Posterior vena cava (tissue), 2 donors: ENCODE data around the gene RPS6KA2. TPM values are rescaled to one million over a fixed set of nuclear protein-coding genes. Genes with fewer than 3 reads are reported as not detected.

ENCODE experiments used
- DNase-seq: peaks from one replicate; pipeline ENCODE4 v3.0.0-alpha.2; 2020; ENCODE audit warnings: low spot score
- intact Hi-C, 2 donors: fragments of 100-400 bp; cut with DNase I; formaldehyde crosslinking; loops; one replicate each; pipeline versions ENCODE4 v1.14.1 to v1.14.2; 2022 to 2023
- total RNA-seq, 2 donors: library from RNA; stranded (reverse); fragmentation: NEBNext Ultra II Directional; extraction: Animal tissue kit (Norgen Biotek cat#: 25700); gene quantifications; one replicate each; pipeline ENCODE4 v1.2.1, GENCODE V29; 2021
- donor health status: DM: yes; HTN: yes; CAD: no.
- donor health status: DM: yes; HTN: yes; CAD: no.

The RPS6KA2 gene
- total RNA-seq, 2 donors from 2014 or later, result 34.0 to 43.4 TPM

DNA sequence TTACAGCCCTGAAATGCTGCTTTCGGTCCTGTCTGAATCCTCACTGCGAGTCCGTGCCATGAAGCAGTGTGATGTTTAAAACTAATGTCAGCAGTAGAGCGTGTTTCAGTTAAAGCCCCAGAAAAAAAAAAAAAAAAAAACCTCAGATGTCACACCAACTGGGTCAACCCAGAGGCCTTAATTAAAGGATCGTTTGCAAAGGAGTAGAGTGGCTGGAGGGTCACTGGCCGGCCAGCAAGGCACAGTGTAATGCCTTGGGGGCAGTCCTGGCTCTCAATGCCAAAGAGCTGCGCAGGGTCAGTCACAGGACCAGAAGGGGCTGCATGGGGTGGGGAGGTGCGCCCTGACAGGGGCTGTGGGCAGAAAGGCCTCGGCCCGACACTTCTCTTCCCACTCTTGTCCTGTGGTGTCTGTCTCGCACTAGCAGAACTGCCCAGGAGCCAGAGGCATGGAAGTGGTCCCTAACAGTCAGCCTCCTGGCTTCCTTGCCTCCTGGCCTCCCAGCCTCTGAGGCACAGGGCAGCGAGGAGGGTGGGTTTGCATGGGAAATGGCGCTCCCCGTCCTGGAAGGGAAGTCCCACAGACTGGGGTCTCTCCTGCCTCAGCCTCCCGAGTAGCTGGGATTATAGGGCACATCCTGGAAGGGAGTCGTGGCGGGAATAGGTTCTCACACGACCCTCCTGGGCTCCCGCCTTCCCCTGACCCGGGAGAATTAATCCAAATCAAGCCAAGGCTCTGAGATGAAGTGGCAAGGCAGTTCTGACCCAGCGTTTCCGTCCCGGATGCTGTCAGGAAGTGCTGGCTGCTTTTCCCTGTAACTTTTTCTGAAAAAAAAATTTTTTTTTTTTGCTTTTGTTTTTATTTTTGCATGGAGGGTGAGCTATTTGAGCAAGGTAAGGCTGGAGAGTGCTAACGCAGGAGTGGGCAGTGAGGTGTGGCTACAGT lies 190.6 kb downstream of the RPS6KA2 start:
- no peak for DNase-seq
- intact Hi-C loops, result no loop called here

DNA sequence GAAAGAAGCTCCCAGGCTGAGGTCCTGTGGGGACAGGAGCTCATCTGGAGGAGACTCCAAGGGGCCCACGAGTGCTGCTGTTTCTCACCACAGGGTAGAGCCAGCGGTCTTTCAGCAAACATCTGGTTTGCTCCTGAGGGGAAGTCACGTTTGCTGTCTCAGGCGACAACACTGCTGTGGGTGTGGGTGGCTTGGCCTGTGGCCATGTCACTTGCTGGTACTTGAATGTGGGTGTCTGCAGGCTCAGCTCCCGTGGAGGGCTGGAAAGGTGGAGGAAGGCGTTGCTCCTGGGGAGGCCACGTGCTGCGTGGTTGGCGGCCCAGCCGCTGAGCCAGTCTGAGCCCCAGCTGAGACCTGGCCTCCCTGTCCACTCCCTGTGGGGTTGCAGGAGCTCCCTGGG lies 191.5 kb downstream of the RPS6KA2 start:
- DNase-seq, result no peak
- intact Hi-C loops, result no loop called here

DNA sequence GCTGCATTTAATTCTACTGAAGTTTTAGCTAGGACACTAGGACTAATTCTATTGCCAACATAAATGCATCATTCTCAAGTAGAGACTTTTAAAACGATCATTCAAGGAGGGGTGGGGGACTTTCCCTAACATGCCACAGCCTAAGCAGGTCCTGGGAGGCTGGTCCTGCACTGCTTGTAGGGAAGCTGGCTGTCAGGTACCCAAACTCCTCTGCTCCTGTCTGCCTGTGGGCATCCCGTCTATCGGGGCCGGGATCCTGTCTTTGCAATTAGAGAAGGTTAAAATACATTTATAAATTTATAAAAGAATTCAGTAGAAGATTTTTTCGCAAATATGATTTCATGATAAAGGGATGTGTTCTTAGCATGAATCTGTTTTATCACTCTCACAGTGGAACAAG lies 192.7 kb downstream of the RPS6KA2 start:
- no peak for DNase-seq
- intact Hi-C loops, result no loop called here

DNA sequence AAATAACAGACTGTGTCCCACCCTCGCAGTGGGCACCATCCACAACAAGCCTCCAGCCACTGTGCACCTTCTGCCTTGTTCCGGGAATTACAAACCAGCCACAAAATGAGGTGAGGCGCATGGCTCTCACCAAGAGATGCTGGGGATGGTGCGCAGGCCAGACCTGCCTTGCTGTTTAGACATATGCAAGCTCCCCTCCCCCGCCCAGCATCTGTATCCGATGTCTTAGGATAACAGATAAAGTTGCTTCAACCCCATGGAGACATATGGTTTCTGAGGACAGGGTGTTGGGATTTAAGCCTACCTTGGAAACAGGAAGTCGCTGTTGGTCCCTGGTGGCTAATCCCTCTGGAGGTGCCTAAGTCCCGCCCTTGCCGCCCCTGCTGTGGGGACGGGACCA lies 194.0 kb downstream of the RPS6KA2 start:
- DNase-seq, result no peak
- intact Hi-C loops, result no loop called here

DNA sequence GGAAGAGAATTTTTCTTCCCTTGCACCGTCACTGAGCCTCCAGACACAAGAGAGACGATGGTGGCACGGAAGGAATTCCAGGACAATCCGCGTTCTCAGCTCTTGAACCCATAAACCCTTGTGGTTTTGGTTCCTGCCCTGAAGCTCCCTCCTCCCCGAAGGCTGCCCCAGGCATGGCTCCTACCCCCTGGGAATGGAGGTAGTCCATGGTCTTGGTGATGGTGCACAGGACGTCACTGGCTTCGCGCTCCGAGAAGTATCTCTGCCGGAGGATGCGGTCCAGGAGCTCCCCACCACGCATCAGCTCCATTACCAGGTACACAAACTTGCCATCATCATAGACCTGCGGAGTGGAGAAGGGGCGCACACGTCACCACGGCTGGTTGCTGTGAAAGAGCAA lies 196.8 kb downstream of the RPS6KA2 start:
- intact Hi-C loops, result no loop called here
- DNase-seq, result no peak

DNA sequence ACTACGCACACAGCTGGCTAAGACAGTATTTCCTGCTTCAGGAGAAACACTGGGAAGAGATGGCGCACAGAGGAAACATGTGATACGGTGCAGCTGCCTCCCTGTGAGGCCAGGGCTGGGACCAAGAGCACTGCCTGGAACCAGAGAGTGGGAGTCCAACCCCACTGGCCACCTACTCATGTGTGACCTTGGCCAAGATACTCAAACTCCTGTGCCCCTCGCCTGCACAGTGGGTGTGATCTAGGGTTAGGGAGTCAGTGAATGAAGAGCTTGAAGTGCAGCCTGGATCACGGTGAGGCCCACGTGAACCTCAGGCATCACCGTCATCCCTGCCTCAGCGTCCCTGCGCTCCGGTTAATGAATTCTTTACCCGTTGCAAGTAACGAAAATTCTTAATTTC lies 202.6 kb downstream of the RPS6KA2 start:
- intact Hi-C loops, result no loop called here
- no peak for DNase-seq

DNA sequence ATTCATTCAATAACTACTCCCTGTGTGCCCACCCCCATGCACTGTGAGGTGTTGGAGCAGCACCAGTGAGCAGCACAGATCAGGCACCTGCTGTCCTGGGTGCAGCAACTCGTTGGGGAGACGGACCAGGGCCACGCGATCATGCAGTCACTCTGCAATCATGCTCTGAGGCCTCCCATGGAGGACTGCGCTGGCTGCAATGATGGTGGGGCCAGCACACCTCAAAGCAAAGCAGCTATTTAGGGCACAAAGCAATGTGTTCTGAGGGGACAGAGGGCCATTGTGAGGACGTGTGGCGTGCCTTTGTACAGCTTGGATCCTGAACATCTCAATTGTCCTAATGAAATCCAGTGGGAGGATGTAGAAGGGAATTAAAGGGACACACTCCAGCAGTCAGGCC lies 203.3 kb downstream of the RPS6KA2 start:
- no peak for DNase-seq
- intact Hi-C loops, result no loop called here

DNA sequence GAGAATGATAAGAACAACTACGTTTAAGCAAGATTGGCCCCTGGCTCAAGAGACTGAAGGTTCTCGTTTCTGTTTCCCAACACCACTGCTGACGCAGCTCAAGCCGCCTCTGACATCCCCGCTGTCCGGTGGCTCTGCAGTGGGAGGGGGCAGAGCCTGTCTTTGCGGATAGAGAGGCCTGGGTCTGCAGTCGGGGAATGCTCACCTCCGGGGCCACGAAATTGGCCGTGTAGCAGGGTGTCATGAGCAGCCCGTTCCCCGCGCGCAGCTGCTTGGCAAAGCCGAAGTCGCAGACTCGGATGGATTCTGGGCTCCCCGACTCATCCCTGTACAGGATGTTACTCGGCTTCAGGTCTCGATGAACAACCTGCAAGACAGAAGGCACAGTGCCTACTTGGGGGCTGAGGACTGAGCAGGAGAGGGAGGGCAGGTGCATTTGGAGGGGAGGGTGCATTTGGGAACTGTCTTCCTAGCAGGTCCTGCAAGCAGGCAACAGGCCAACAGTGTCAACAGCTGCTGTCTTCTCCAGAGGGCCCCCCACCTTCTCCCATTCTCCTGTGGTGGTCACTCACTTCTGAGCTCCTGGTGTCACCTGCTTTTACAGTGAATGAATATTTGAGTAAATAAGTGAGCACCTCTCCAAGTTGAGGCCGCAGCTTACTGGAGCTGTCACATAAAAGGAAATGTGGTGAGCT lies 203.9 kb downstream of the RPS6KA2 start:
- DNase-seq, result no peak
- intact Hi-C loops, result no loop called here

DNA sequence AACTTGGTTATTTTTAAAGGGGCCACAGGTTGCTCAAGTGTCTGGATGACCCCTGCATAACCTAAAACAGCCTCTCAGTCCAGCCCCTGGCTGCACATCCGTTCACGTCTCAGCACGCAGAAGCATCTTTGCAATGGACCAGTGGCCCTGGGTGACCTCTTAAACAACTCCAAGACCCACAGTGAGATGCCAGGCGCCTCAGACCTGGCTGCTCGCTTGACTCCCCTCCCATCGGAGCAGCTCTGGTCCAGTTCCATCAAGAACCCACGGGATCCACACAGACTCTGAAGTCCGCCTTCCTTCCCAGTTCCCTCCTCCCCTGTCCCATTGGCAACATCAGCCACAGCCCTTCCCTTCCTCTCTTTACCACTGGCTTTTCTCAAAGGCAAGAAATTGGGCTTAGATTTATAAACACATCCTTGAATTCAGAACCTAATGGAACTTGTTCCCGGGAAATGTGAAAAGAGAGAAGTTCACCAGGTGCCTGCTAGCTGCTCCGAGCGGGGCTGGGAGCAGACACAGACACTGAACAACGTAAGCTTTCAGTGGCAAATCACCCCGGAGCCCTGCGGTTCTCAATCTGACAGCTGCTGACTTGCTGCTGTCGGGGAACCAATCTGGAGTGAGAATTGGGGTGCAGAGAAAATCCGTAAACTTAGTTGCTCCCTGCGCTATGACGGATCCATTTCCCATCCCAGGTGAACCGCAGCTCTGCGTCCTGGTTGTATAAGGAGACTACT lies 204.7 kb downstream of the RPS6KA2 start:
- DNase-seq, result no peak
- intact Hi-C loops, result no loop called here

DNA sequence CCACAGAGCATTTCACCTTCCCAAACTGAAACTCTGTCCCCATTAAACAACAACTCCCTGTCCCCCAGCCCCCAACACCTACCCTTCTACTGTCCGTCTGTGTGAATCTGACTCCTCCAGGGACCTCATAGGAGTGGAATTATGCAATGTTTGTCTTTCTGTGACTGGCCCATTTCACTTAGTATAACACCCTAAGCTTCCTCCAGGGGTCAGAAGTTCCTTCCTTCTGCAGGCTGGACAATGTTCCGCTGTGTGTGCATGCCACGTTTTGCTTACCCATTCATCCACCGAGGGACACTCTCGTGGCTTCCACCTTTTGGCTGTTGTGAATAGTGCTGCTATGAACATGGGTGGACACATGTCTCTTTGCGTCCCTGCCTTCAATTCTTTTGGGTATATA lies 206.7 kb downstream of the RPS6KA2 start:
- no peak for DNase-seq
- intact Hi-C loops, result no loop called here

DNA sequence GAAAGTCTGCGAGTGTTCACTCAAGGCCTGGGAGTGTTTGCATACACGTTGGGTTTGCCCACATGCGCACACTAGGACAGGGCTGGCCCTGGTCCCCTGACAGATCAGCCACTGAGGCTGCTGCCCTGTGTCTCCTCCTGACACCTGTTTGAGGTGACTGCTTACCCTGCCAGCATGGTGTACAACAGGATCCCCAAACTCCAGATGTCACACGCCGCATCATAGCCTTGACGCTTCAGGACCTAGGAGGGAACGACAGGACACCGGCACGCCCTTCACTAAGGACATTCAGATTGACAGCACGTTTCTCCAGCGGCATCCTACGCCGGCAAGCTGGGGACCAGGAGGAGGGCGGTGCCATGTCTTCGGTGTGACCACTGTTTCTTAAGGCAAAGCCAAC lies 207.3 kb downstream of the RPS6KA2 start:
- DNase-seq, result no peak
- intact Hi-C loops, result no loop called here

DNA sequence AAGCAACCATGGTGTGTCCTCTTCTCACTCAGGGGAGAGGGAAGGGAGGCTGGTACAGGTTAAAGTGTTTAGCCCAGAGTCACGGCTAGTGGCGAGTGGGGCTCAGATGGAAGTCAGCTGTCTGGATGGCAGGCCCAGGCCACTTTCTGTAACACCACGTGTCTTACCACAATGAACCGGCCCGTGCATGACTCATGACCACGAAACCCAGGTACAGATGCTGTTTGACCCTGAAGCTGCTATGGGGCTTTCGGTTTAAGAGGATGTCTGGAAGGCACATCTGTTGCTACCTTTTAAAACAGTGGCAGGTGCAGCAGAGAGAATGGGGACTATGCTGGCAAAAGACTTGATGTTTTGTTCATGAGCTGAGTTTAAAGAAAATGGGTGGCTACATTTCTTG lies 207.8 kb downstream of the RPS6KA2 start:
- intact Hi-C loops, result no loop called here
- no peak for DNase-seq

DNA sequence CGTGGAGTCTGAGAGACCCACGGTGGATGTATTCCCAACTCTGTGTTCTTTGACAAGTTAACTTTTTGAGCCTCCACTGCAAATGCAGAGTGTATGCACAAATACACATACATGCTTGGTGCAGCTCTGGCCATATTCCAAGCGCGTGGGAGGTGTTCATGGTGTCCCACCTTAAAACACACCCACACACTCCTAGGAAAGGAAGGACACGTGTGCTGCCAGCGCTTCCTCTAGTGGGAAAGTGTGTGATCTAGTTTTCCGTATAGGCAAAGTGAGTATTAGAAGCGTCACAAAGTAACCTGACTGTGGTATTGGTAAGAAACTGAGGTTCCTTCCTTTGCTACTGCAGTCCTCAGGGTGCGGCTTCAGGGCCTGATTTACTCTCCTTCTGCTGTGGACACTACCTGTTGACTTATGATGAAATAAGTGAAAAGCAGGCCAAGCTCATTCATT lies 208.3 kb downstream of the RPS6KA2 start:
- no peak for DNase-seq
- intact Hi-C loops, result no loop called here

DNA sequence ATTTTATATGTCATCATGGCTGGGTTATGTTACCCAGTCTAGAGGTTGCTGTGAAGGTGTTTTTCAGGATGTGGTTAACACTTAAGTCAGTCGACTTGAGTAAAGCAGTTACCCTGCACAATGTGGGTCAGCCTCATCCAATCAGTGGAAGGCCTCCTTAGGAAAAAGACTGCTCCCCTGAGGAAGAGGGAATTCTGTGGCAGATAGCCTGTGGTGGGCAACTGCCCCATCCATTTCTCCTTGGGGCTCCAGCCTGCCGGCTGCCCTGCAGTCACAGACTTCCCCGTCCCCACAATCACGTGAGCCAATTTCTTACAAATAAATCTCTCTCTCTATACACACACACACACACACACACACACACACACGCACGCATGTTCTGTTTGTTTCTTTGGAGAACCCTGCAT lies 209.8 kb downstream of the RPS6KA2 start:
- no peak for DNase-seq

DNA sequence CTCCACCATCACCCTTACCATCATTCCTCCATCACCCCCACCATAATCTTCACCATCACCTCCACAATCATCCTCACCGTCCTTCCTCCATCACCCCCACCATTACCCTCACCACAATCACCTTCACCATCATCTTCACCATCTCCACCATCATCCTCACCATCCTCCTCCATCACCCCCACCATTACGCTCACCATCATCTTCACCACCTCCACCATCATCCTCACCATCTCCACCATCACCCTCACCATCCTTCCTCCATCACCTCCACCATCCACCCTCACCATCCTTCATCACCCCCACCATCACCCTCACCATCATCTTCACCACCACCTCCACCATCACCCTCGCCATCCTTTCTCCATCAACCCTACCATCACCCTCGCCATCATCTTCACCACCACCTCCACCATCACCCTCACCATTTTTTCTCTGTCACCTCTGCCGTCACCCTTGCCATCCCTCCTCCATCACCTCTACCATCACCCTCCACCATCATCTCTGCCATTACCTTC lies 211.2 kb downstream of the RPS6KA2 start:
- intact Hi-C loops, result no loop called here
- DNase-seq, result no peak

More for the DNA sequence above, 209.8 kb downstream of the RPS6KA2 start:
- intact Hi-C loops, result no loop called here

DNA sequence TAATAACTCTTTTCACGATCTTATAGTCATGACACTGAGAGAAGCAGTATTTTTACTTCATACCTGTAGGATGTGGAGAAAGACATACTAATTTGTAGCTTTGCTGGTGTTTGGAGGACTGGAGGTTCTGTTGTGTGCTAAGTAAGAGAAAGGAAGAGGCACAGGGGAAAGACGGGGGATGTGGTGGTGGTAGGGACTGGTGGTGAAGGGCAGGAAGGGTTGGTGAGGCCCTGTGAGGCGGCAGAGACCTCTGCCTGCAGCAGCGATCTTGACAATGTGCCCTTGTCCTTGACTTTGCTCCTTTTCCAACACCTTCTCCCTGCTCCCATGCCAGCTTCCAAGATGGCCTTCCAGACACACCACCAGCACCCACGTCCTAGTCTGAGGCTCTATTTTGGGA lies 211.7 kb downstream of the RPS6KA2 start:
- intact Hi-C loops, result no loop called here
- no peak for DNase-seq

DNA sequence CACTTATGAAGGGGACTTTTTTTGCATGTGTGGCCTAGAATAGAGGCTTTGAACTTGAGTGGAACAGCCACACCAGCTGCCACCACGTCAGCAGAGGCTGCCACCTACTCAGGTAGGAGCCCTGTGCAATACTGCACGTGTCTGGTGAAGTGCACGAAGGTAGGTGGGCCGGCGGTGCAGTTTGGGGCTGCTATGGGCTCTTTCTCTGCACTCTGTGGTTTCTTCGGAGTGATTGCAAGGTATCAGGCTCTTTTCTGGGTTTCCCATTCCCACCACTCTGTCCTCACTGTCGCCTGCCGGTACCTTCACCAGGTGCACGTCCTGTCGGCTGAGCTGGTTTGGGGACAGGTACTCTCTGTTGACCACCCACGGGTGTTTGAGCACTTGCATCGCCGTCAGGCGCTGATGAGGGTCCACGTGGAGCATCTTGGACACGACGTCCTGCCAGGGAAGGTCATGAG lies 213.5 kb downstream of the RPS6KA2 start:
- no peak for DNase-seq
- intact Hi-C loops, result no loop called here

DNA sequence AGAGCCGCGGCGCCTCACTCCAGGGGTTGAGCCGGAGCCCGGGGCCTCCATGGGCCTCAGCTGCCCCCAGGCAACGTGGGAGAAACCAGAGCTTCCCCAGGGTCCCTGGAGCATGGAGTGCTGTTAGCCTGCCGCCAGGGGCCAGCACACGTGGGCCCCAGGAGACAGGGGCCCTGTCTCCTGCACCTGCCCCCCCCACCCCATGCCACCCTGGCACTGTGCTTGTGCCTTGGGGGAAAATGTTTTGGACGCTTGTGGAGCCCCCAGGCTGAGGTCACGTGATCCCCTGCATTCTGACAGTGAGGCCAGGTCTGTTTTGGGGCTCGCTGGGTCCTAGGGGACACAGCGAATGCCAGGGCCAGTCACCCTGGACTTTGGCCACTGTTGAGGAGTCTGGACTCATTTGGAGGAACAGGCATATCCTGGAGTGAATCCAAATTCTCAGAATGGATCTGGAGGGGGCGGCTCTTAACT lies 214.1 kb downstream of the RPS6KA2 start:
- DNase-seq, result no peak
- intact Hi-C loops, result no loop called here

DNA sequence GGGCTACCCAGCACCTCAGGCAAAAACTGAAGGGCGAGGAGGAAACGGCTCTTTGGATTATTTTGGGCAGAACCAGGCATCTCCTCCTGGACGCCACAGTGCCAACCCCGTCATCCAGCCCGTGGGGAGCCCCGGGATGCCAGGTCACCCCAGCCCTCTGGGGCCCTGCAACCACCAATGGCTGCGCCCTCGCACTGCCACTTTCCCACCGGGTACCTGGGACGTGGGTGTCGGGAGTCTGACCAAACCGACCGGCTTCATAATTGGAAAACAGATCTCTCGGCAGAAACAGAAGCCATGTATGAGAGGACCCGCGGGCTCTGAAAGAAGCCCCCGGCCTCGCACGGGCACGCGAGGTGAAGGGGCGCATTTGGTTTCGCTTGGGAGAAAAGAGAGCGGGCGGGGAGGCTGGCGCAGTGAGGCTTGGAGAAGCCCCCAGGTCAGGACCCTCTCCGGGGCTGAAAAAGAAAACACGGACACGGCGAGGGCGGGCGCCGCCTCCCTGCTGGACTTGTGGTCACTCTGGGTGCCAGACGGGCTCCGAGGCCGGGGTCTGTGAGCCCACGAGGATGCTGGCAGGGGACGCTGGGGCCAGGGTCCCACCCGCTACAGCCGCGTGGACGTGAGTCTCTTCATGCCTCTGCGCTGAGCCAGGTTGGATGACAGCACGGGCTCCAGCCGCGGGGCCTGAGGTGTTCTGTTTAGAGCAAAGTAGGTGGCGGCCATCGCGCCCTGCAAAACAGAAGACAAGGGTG lies 214.7 kb downstream of the RPS6KA2 start:
- intact Hi-C loops, result no loop called here
- no peak for DNase-seq
